Skin epidermis (tissue), 12 donors: Measurements from ENCODE around the gene DBNDD1.

Experiments used
- H3K27ac ChIP-seq, 21 experiments: fragments of 200-600 bp; sonication (generic) in 11 of 21; one replicate each; pipeline ENCODE4 v1.5.0; 2020; ENCODE audit warnings: mild to moderate bottlenecking in 3 of 21, inconsistent platforms in 2 of 21, moderate library complexity in 2 of 21
- H3K4me3 ChIP-seq, 7 experiments: fragments of 200-600 bp; sonication (generic) in 2 of 7; one replicate each; pipeline ENCODE4 v1.5.0; 2020; ENCODE audit warnings: inconsistent platforms in 2 of 7, mild to moderate bottlenecking in 2 of 7, moderate library complexity in 1 of 7

The DBNDD1 gene

DNA sequence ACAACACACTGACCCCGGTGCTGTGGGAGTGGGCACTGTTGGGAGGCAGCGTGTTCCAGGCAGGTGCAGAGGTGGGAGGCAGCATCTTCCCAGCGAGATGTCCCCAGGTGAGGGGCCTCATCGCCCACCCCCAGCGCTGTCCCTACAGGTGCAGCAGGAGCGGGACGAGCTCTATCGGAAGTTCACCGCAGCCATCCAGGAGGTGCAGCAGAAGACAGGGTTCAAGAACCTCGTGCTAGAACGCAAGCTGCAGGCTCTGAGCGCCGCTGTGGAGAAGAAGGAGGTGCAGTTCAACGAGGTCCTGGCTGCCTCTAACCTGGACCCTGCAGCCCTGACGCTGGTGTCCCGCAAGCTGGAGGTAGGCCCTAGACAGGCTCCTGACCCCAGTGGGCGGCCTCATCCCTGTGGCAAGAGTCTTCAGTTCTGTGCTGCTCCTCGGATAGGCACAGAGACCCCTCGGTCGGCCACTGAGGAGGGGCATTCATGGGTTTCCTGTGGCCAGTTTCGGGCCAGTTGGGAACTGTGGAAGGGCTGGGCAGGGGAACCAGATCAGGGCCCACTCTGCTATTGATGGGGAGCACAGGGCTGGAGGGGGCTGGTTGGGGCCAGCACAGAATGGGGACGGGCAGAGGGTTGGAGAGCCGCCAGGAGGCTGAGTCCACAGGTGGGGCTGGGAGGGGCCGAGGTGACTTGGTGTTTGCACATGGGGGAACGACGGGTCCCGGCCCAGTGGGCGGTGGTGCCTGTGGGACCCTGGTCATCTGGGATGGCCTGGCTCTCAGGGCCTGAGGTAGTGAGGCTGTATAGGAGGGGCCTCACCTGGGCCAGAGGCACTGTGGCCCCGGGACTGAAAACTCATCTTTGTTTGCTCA lies 21.1 kb upstream of the DBNDD1 start:
- no peak overlapping the region for H3K4me3 ChIP-seq
- H3K27ac ChIP-seq = no peak overlapping the region

GRCh38 chr16:90037276-90037675 lies 18.0 kb upstream of the DBNDD1 start:
- Histone ChIP-seq H3K4me3 (no peak overlapping the region), H3K27ac (no peak overlapping the region)

- H3K4me3 ChIP-seq = no peak overlapping the region
- H3K27ac ChIP-seq = no peak overlapping the region
Observed at GRCh38 chr16:90035902-90036301, 16.6 kb upstream of the DBNDD1 start.

DNA sequence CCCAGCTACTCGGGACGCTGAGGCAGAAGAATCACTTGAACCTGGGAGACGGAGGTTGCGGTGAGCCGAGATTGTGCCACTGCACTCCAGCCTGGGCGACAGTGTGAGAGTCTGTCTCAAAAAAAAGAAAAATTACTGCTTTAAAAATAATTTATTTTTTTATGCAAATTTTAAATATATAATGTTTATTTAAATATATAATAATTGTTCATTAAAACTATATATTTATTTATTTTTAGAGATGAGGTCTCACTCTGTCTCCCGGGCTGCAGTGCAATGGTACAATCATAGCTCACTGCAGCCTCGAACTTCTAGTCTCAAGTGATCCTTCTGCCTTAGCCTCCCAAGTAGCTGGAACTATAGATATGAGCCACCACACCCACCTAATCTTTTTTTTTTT lies 15.2 kb upstream of the DBNDD1 start:
- no peak overlapping the region for H3K4me3 ChIP-seq

GRCh38 chr16:90033387-90033786 lies 14.1 kb upstream of the DBNDD1 start:
- H3K27ac ChIP-seq = no peak overlapping the region
- H3K4me3 ChIP-seq = no peak overlapping the region

More for the DNA sequence above, 15.2 kb upstream of the DBNDD1 start:
- H3K27ac ChIP-seq = no peak overlapping the region

DNA sequence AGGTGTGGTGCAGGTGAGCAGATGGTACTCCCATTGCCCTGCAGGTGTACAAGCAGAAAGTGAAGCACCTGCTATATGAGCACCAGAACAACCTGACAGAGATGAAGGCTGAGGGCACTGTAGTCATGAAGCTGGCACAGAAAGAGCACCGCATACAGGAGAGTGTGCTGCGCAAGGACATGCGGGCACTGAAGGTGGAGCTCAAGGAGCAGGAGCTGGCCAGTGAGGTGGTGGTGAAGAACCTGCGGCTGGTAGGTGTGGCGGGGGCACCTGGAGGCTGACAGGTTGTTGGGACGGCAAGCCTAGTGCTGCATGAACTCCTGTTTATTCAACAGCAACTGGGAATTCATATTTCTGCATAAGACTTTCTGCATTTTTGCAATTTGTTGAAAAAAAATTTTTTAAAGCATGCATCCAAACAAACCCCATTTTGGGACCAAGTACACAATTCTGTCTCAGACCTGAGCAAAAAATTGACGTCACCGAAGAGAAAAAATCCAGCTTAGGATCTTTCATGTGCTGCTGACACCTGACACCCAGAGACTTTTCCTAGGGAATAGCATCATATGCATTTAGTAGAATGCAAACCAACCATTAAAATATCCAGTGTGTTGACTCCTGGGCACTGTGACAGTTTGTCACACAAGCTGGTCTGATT lies 13.5 kb upstream of the DBNDD1 start:
- no peak overlapping the region for H3K4me3 ChIP-seq
- H3K27ac ChIP-seq = no peak overlapping the region

DNA sequence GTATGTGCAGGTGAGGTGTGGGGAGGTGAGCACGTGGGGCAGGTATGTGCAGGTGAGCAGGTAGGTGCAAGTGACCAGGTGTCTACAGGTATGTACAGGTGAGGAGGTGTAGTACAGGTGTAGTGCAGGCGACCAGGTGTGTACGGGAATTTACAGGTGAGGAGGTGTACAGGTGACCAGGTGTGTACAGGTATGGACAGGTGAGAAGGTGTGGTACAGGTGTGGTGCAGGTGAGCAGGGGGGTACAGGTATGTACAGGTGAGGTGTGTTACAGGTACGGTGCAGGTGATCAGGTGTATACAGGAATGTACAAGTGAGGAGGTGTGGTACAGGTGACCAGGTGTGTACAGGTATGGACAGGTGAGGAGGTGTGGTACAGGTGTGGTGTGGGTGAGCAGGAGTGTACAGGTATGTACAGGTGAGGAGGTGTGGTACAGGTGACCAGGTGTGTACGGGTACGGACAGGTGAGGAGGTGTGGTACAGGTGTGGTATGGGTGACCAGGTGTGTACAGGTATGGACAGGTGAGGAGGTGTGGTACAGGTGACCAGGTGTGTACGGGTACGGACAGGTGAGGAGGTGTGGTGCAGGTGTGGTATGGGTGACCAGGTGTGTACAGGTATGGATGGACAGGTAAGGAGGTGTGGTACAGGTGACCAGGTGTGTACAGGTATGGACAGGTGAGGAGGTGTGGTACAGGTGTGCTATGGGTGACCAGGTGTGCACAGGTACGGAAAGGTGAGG lies 12.8 kb upstream of the DBNDD1 start:
- Histone ChIP-seq H3K4me3 (no peak overlapping the region), H3K27ac (no peak overlapping the region)

GRCh38 chr16:90031186-90031930 lies 12.1 kb upstream of the DBNDD1 start:
- Histone ChIP-seq H3K4me3 (no peak overlapping the region), H3K27ac (no peak overlapping the region)

DNA sequence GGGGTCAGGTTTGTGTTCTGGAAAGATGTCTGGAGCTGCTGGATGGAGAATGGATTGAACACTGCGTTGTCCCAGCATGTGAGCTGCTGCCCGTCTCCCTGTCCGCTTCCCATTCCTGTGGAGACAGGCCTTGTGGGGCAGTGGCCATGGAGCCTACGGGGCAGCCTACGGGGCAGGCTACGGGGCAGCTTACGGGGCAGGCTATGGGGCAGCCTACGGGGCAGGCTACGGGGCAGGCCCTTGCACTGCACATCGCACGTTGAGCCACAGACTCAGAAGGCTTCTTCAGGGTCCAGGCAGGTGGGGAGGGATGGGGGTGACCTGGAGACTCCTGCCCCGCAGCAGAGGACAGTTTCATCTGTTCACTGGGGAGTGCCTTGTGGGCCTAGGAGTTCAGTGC lies 9.7 kb upstream of the DBNDD1 start:
- H3K27ac ChIP-seq = no peak overlapping the region
- H3K4me3 ChIP-seq = no peak overlapping the region

- H3K4me3 ChIP-seq = no peak overlapping the region
- no peak overlapping the region for H3K27ac ChIP-seq
Observed at GRCh38 chr16:90027611-90028010, 8.4 kb upstream of the DBNDD1 start.

DNA sequence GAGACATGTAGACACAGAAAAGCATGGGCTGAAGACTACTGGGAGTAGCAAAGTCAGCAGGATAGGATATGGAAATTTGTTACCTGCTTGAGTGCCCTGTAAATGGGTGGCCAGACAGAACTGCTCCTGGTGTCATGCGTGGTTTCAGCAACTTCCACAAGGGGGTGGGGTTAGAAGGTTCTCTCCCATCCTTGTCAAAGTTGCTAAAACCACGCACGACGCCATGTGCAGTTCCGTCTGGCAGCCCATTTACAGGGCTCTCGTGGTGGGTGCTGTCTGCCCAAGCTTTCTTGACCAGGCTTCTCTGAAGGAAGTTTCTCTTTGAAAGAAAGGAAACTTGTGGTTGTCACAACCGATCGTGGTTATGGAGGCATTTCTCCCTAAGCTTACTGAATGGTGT lies 6.9 kb upstream of the DBNDD1 start:
- no peak overlapping the region for H3K27ac ChIP-seq

GRCh38 chr16:90023078-90023447 lies 3.8 kb upstream of the DBNDD1 start:
- Histone ChIP-seq H3K27ac (peak overlapping the region in 20 of 21 experiments; percentile 18 to 91 (median 79)), H3K4me3 (peak overlapping the region; percentile 45 to 79 (median 63))

More for the DNA sequence above, 6.9 kb upstream of the DBNDD1 start:
- no peak overlapping the region for H3K4me3 ChIP-seq

DNA sequence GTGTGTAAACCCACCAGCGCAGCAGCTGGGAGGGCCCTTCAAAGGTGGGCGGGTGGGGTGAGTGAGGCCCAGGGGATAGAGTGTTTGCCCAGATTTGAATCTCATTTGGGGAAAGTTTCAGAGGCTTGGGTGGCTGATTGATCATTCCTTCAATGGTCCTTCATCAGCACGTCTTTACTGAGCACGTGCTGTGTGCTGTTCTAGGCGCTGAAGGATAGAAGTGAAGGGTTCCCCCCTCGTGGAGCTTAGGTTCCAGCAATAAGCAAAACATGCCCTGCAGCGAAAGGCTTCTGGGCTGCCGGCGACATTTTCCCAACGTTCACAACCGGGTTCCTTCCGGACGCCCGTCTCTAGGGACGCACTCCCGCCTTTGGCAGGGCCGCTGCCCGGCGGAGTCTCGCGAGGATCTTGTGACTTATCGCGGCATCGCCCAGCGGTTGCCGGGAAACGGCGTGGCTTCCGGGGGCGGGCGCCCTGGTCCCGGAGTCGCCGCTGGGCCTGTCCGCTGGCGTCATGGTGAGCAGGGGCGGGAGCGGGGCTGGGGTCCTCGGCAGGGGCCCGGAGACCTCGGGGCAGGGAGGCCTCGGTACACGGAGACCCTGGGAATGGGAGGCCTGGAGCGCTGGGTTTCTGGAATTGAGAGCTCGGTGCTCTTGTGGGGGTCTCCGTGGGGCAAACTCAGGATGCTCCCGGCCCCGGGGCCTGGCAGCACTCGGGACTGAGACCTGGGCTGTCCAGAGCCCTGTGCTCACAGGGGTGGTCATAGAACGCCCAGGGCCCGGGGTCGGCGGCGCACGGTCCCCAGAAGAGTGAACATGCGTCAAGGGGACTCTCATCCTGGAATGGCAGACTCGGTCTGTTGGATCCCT lies 3.2 kb upstream of the DBNDD1 start:
- Histone ChIP-seq H3K4me3 (peak overlapping the region; percentile 45 to 79 (median 63)), H3K27ac (peak overlapping the region; percentile 18 to 91 (median 79))

GRCh38 chr16:90020838-90021382 lies 1.7 kb upstream of the DBNDD1 start:
- Histone ChIP-seq H3K27ac (no peak overlapping the region), H3K4me3 (no peak overlapping the region)

GRCh38 chr16:90020260-90020837 lies 1.1 kb upstream of the DBNDD1 start:
- Histone ChIP-seq H3K27ac (peak overlapping the region in 2 of 21 experiments; percentile 50 to 65), H3K4me3 (peak overlapping the region in 1 of 7 experiments; percentile 53)

DNA sequence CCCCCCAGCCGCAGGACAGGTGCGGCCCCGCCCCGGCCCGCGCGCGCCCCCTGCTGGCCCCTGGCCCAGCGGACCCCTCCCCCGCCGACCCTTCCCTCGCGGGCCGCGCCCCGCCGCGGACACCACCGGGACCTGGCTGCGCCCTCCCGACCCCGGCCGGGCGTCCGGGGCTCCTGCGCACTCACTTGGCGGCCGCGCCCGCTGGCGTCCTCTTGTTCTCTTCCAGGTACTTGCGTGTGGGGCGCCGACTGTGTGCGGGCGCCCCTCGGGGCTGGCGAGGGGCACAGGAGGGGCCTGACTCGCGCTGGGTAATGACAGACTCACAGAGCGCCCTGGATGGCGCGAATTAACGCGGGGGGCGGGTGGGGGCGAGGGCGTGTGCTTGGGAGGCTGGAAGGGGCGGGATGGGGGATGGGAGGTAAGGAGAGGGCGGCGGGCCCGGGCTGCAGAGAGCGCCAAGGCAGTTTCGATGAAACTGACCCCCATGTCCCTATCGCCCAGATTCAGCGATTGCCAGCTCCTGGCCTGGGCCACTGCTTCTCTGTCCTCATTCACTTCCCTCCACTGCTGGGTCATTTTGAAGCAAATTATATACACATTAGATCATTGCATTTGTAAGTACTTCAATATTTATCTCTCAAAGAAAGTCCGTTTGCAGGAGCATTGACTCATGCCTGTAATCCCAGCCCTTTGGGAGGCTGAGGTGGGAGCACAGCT lies 445 bp upstream of the DBNDD1 start:
- H3K27ac ChIP-seq = peak overlapping the region in 7 of 21 experiments; percentile 6 to 79 (median 52)
- H3K4me3 ChIP-seq = peak overlapping the region; percentile 26 to 64 (median 53)

- no peak overlapping the region for H3K27ac ChIP-seq
- H3K4me3 ChIP-seq = peak overlapping the region in 4 of 7 experiments; percentile 22 to 64 (median 56)
Observed at GRCh38 chr16:90018297-90018651, 982 bp downstream of the DBNDD1 start.
